Measurements from ENCODE around the gene ATP2C2.
"Not testable (repeated sequence)": the region's sequence is repeated elsewhere in the genome, so short reads cannot be mapped to it uniquely, and the experiment has no call there.

ATP2C2 gene

GRCh38 chr16:84334058-84334457, 34.3 kb upstream of the ATP2C2 start:
- Histone ChIP-seq H3K27ac (ENCODE audit: poor library complexity, severe bottlenecking) (no peak overlapping the region), H3K4me3 (ENCODE audit: severe bottlenecking) (no peak overlapping the region), H3K27me3 (ENCODE audit: insufficient read depth, poor library complexity, severe bottlenecking) (no peaks in the 10 kb centered on the region), H3K9me3 (ENCODE audit: severe bottlenecking) (peaks cover 4% of the 10 kb centered on the region), H3K4me1 (ENCODE audit: insufficient read depth, poor library complexity, severe bottlenecking) (no peaks in the 10 kb centered on the region), H3K36me3 (ENCODE audit: low read depth) (no peaks in the 10 kb centered on the region)
- DNase-seq (ENCODE audit: low spot score) (no peak), ATAC-seq (ENCODE audit: low read depth) (no peak)
- no peak for TF ChIP-seq CTCF (IDR thresholded peaks at IDR 0.05; ENCODE audit: poor library complexity, severe bottlenecking)

- Histone ChIP-seq H3K4me1 (ENCODE audit: insufficient read depth, poor library complexity, severe bottlenecking) (no peaks in the 10 kb centered on the region), H3K27ac (ENCODE audit: poor library complexity, severe bottlenecking) (no peak overlapping the region), H3K27me3 (ENCODE audit: insufficient read depth, poor library complexity, severe bottlenecking) (no peaks in the 10 kb centered on the region), H3K36me3 (ENCODE audit: low read depth) (no peaks in the 10 kb centered on the region), H3K9me3 (ENCODE audit: severe bottlenecking) (peaks cover 4% of the 10 kb centered on the region), H3K4me3 (ENCODE audit: severe bottlenecking) (no peak overlapping the region)
- TF ChIP-seq CTCF (IDR thresholded peaks at IDR 0.05; ENCODE audit: poor library complexity, severe bottlenecking): no peak
- ATAC-seq (ENCODE audit: low read depth): no peak
- DNase-seq (ENCODE audit: low spot score): no peak
Observed at GRCh38 chr16:84334482-84334881, 33.9 kb upstream of the ATP2C2 start.

GRCh38 chr16:84337236-84337635, 31.1 kb upstream of the ATP2C2 start:
- not testable (repeated sequence) for H3K27me3 ChIP-seq (ENCODE audit: insufficient read depth, poor library complexity, severe bottlenecking); H3K27ac ChIP-seq (ENCODE audit: poor library complexity, severe bottlenecking); ATAC-seq (ENCODE audit: low read depth)

GRCh38 chr16:84339311-84339710, 29.0 kb upstream of the ATP2C2 start:
- H3K4me1 ChIP-seq (ENCODE audit: insufficient read depth, poor library complexity, severe bottlenecking): no peaks in the 10 kb centered on the region
- no peak for TF ChIP-seq CTCF (IDR thresholded peaks at IDR 0.05; ENCODE audit: poor library complexity, severe bottlenecking)
- ATAC-seq (ENCODE audit: low read depth) (no peak), DNase-seq (ENCODE audit: low spot score) (no peak)
- no peak overlapping the region for H3K4me3 ChIP-seq (ENCODE audit: severe bottlenecking)
- H3K27me3 ChIP-seq (ENCODE audit: insufficient read depth, poor library complexity, severe bottlenecking): no peaks in the 10 kb centered on the region
- no peak overlapping the region for H3K27ac ChIP-seq (ENCODE audit: poor library complexity, severe bottlenecking)
- no peaks in the 10 kb centered on the region for H3K36me3 ChIP-seq (ENCODE audit: low read depth)
- peaks cover 4% of the 10 kb centered on the region for H3K9me3 ChIP-seq (ENCODE audit: severe bottlenecking)

More at GRCh38 chr16:84337236-84337635, 31.1 kb upstream of the ATP2C2 start:
- H3K4me3 ChIP-seq (ENCODE audit: severe bottlenecking); H3K9me3 ChIP-seq (ENCODE audit: severe bottlenecking); DNase-seq (ENCODE audit: low spot score); H3K36me3 ChIP-seq (ENCODE audit: low read depth); H3K4me1 ChIP-seq (ENCODE audit: insufficient read depth, poor library complexity, severe bottlenecking): not testable (repeated sequence)

GRCh38 chr16:84339766-84340165, 28.6 kb upstream of the ATP2C2 start:
- no peak overlapping the region for H3K27ac ChIP-seq (ENCODE audit: poor library complexity, severe bottlenecking)
- H3K4me1 ChIP-seq (ENCODE audit: insufficient read depth, poor library complexity, severe bottlenecking): no peaks in the 10 kb centered on the region
- H3K36me3 ChIP-seq (ENCODE audit: low read depth): no peaks in the 10 kb centered on the region
- ATAC-seq (ENCODE audit: low read depth): no peak
- TF ChIP-seq CTCF (IDR thresholded peaks at IDR 0.05; ENCODE audit: poor library complexity, severe bottlenecking): no peak
- no peak overlapping the region for H3K4me3 ChIP-seq (ENCODE audit: severe bottlenecking)
- H3K27me3 ChIP-seq (ENCODE audit: insufficient read depth, poor library complexity, severe bottlenecking): no peaks in the 10 kb centered on the region
- no peak for DNase-seq (ENCODE audit: low spot score)
- peaks cover 4% of the 10 kb centered on the region for H3K9me3 ChIP-seq (ENCODE audit: severe bottlenecking)
